GM12878 (cell line): ENCODE measurements around the gene SOCS4. TPM values are rescaled to one million over a fixed set of nuclear protein-coding genes. Genes with fewer than 3 reads are reported as not detected.

ENCODE experiments used
- ATAC-seq: fragments of 200-7000 bp; cut with Tn5 transposase; 3 replicates; pipeline ENCODE4 v1.9.1; 2020; ENCODE audit warnings: mild to moderate bottlenecking, moderate library complexity
- BruUV-seq: library from RNA; stranded (reverse); fragments of 400-500 nt; replicated peaks from 2 replicates; lab custom pipeline; 2021; lab: Mats Ljungman, UMichigan
- CTCF ChIA-PET: fragments of 300-600 bp; sonication (Branson Sonifier 250); formaldehyde crosslinking; extraction: SDS; loops from one replicate; lab custom pipeline; 2021; ENCODE audit warnings: inconsistent platforms; lab: Yijun Ruan, JAX
- POLR2A ChIA-PET: fragments of 350-600 bp; formaldehyde crosslinking; extraction: SDS; loops from one replicate; lab custom pipeline; 2021; ENCODE audit warnings: inconsistent platforms; lab: Charles Lee
- RAD21 ChIA-PET: fragments of 300-600 bp; sonication (Branson Sonifier 250); formaldehyde crosslinking; loops from one replicate; lab custom pipeline; 2023; ENCODE audit warnings: antibody characterized with exemption; ENCODE audit not compliant: unreplicated experiment; lab: Charles Lee
- SMC1A ChIA-PET: fragments of 300-600 bp; sonication (Branson Sonifier 250); formaldehyde crosslinking; loops from one replicate; lab custom pipeline; 2023; ENCODE audit not compliant: unreplicated experiment, uncharacterized antibody; lab: Charles Lee
- DNase-seq: peaks from one replicate; pipeline ENCODE4 v3.0.0-alpha.2; 2011; ENCODE audit warnings: low read depth, low spot score
- FAIRE-seq: peaks from 3 replicates; lab custom pipeline; 2011; peaks lifted over from hg19 to GRCh38; lab: Jason Lieb, UNC
- H2AFZ ChIP-seq: 2 replicates; pipeline ENCODE4 v1.6.0; 2011; ENCODE audit warnings: low read depth, low read length, control low read depth; ENCODE audit not compliant: control insufficient read depth
- H3K27ac ChIP-seq: 2 replicates; pipeline ENCODE4 v1.5.1; 2011; ENCODE audit warnings: control low read depth; ENCODE audit not compliant: control insufficient read depth, insufficient read depth
- H3K27me3 ChIP-seq, 2 experiments: replicated peaks in 1 of 2; 2 replicates each; pipeline versions ENCODE4 v1.6.0 to v1.6.1; 2011; ENCODE audit warnings: low read length in 1 of 2; ENCODE audit not compliant: control insufficient read depth in 2 of 2, insufficient read depth in 2 of 2
- H3K36me3 ChIP-seq, 2 experiments: 2 replicates each; pipeline ENCODE4 v1.5.1; 2011; ENCODE audit warnings: low read length in 1 of 2; ENCODE audit not compliant: control insufficient read depth in 2 of 2, insufficient read depth in 2 of 2
- H3K4me1 ChIP-seq: 2 replicates; pipeline ENCODE4 v1.6.1; 2011; ENCODE audit warnings: mild to moderate bottlenecking, low read length, moderate library complexity, mixed read lengths; ENCODE audit not compliant: control insufficient read depth, insufficient read depth
- H3K4me2 ChIP-seq: 2 replicates; pipeline ENCODE4 v1.6.0; 2011; ENCODE audit warnings: control low read depth; ENCODE audit not compliant: control insufficient read depth, insufficient read depth
- H3K4me3 ChIP-seq: fragments of 200-600 bp; sonication (generic); 2 replicates; pipeline ENCODE4 v1.5.1; 2016
- H3K79me2 ChIP-seq: 2 replicates; pipeline ENCODE4 v1.6.0; 2011; ENCODE audit warnings: low read length; ENCODE audit not compliant: control insufficient read depth, insufficient read depth
- H3K9ac ChIP-seq: 2 replicates; pipeline ENCODE4 v1.8.0; 2011; ENCODE audit warnings: low read length, control low read depth, mixed read lengths; ENCODE audit not compliant: control insufficient read depth, insufficient read depth
- H3K9me3 ChIP-seq: replicated peaks from 3 replicates; pipeline ENCODE4 v1.5.1; 2011; ENCODE audit warnings: mild to moderate bottlenecking, low read length; ENCODE audit not compliant: control insufficient read depth, insufficient read depth
- H4K20me1 ChIP-seq: 2 replicates; pipeline ENCODE4 v1.6.0; 2011; ENCODE audit not compliant: control insufficient read depth, insufficient read depth
- BMI1 ChIP-seq: fragments of 450-650 bp; IDR thresholded peaks from 2 replicates; pipeline ENCODE4 v1.6.1; 2016; ENCODE audit warnings: mild to moderate bottlenecking, moderate library complexity, borderline replicate concordance
- CBX5 ChIP-seq: sonication (generic); IDR thresholded peaks from 2 replicates; pipeline ENCODE4 v1.6.1; 2016; ENCODE audit warnings: low read depth, moderate library complexity, mild to moderate bottlenecking, inconsistent platforms
- CHD4 ChIP-seq: fragments of 200-600 bp; sonication (generic); IDR thresholded peaks from 2 replicates; pipeline ENCODE4 v1.6.1; 2016; ENCODE audit warnings: mild to moderate bottlenecking
- CREM ChIP-seq: IDR thresholded peaks from 2 replicates; pipeline ENCODE4 v1.6.1; 2014; ENCODE audit warnings: antibody characterized with exemption, low read depth
- HDAC6 ChIP-seq: fragments of 200-600 bp; sonication (generic); IDR thresholded peaks from one replicate; pipeline ENCODE4 v1.8.0; 2017; ENCODE audit warnings: antibody characterized with exemption; ENCODE audit not compliant: unreplicated experiment
- IKZF1 ChIP-seq: fragments of 450-650 bp; conservative IDR thresholded peaks from 2 replicates; pipeline ENCODE4 v1.6.1; 2017; ENCODE audit warnings: antibody characterized with exemption, mild to moderate bottlenecking
- NFXL1 ChIP-seq: fragments of 450-650 bp; IDR thresholded peaks from 2 replicates; pipeline ENCODE4 v1.6.1; 2017; ENCODE audit warnings: antibody characterized with exemption, mild to moderate bottlenecking, borderline replicate concordance
- PAX5 ChIP-seq: IDR thresholded peaks from 2 replicates; pipeline ENCODE4 v1.6.1; 2011; ENCODE audit warnings: low read depth, low read length, borderline replicate concordance
- RELB ChIP-seq: fragments of 450-650 bp; IDR thresholded peaks from 2 replicates; pipeline ENCODE4 v1.6.1; 2017; ENCODE audit warnings: low read depth, mild to moderate bottlenecking, moderate library complexity
- STAT3 ChIP-seq: IDR thresholded peaks from 2 replicates; pipeline ENCODE4 v1.6.1; 2011; ENCODE audit warnings: low read depth, low read length, improper control_type of control experiment
- SUPT20H ChIP-seq: IDR thresholded peaks from 2 replicates; pipeline ENCODE4 v1.6.1; 2011; ENCODE audit warnings: low read depth, mild to moderate bottlenecking, low read length, moderate library complexity, borderline replicate concordance; ENCODE audit not compliant: control insufficient read depth
- TCF7 ChIP-seq: IDR thresholded peaks from 2 replicates; pipeline ENCODE4 v1.6.1; 2014; ENCODE audit warnings: antibody characterized with exemption, borderline replicate concordance
- USF1 ChIP-seq: IDR thresholded peaks from 2 replicates; pipeline ENCODE4 v1.6.1; 2011; ENCODE audit warnings: borderline replicate concordance, low read depth, mild to moderate bottlenecking, moderate library complexity, mixed read lengths, low read length; ENCODE audit not compliant: insufficient read depth; ENCODE audit errors: extremely low read length
- WRNIP1 ChIP-seq: IDR thresholded peaks from 2 replicates; pipeline ENCODE4 v1.6.1; 2011; ENCODE audit warnings: low read depth, low read length, improper control_type of control experiment, borderline replicate concordance
- ZNF207 ChIP-seq: fragments of 450-650 bp; IDR thresholded peaks from 2 replicates; pipeline ENCODE4 v1.6.1; 2014; ENCODE audit warnings: antibody characterized with exemption, mild to moderate bottlenecking, borderline replicate concordance
- ZNF622 ChIP-seq: fragments of 450-650 bp; IDR thresholded peaks from 2 replicates; pipeline ENCODE4 v1.6.1; 2017; ENCODE audit warnings: mild to moderate bottlenecking, inconsistent platforms
- ZZZ3 ChIP-seq: IDR thresholded peaks from 2 replicates; pipeline ENCODE4 v1.6.1; 2011; ENCODE audit warnings: low read depth; ENCODE audit not compliant: control insufficient read depth, insufficient read length
- WGBS: methylation state at CpG from one replicate; pipeline ENCODE4 v1.1.6; 2016; ENCODE audit warnings: low lambda C conversion rate; ENCODE audit not compliant: insufficient replicate concordance, insufficient coverage; ENCODE audit errors: missing lambda C conversion rate; 5-methylcytosine and 5-hydroxymethylcytosine counted together
- in situ Hi-C: fragments of 300-500 bp; cut with MboI; formaldehyde crosslinking; loops from 9 replicates; pipeline ENCODE4 v1.14.3; 2018; ENCODE audit warnings: mixed read lengths
- intact Hi-C: fragments of 100-400 bp; cut with micrococcal nuclease; formaldehyde crosslinking; loops from one replicate; pipeline ENCODE4 v1.14.2; 2022; ENCODE audit not compliant: unreplicated experiment
- polyA plus RNA-seq, 11 experiments: library from polyadenylated mRNA; depleted of rRNA in 4 of 11; unstranded in 6 of 11; stranded (reverse) in 5 of 11; fragments of >200 nt; fragmentation: Nextera tagmentation in 4 of 11; fragmentation: Illumina TruSeq in 1 of 11; extraction: Ambion mirVana in 4 of 11; extraction: Trizol in 1 of 11; gene quantifications; 1 replicate in 1 of 11; 2 replicates in 10 of 11; pipeline versions ENCODE4 v1.2.1 to v1.2.3, GENCODE V29; 2011 to 2016; ENCODE audit warnings: inconsistent platforms in 2 of 11, missing spikeins in 2 of 11, low read depth in 1 of 11
- total RNA-seq, 4 experiments: library from RNA; depleted of rRNA in 3 of 4; stranded (reverse); fragments of >200 nt in 3 of 4; fragmentation: Illumina TruSeq in 1 of 4; extraction: Trizol in 1 of 4; gene quantifications; 2 replicates each; pipeline versions ENCODE4 v1.2.1 to v1.2.3, GENCODE V29; 2013 to 2021

SOCS4 gene
- total and polyA plus RNA-seq, 10 of the 15 experiments (the other 5 are each of a cell fraction or from before 2014, with no cell fraction given) = 5.7 to 31.5 (median 20.8) TPM

DNA sequence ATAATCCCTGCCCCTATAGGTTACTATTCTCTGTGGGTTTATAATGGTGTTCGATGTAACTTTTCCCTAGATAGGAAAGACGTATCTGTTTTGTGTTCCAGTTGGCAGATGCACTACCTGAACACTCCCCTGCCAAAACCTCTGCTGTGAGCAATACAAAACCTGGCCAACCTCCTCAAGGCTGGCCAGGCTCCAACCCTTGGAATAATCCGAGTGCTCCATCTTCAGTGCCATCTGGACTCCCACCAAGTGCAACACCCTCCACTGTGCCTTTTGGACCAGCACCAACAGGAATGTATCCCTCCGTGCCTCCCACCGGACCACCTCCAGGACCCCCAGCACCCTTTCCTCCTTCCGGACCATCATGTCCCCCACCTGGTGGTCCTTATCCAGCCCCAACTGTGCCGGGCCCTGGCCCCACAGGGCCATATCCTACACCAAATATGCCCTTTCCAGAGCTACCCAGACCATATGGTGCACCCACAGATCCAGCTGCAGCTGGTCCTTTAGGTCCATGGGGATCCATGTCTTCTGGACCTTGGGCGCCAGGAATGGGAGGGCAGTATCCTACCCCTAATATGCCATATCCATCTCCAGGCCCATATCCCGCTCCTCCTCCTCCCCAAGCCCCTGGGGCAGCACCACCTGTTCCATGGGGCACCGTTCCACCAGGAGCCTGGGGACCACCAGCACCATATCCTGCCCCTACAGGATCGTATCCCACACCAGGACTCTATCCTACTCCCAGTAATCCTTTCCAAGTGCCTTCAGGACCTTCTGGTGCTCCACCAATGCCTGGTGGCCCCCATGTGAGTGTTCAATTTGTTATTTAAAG, 35.7 kb downstream of the SOCS4 start:
- H3K79me2 ChIP-seq = peaks cover 43% of the 10 kb centered on the region
- H3K36me3 ChIP-seq = peaks cover 1 to 16% of the 10 kb centered on the region in 2 experiments; a peak in 3 of 4 replicates
- no peak overlapping the region for H3K27ac ChIP-seq
- no peak overlapping the region for H3K4me3 ChIP-seq
- TF ChIP-seq CREM = no peak
- TF ChIP-seq ZZZ3 = no peak
- TF ChIP-seq PAX5 = no peak
- no peak for TF ChIP-seq CBX5
- no peak for TF ChIP-seq ZNF622
- no peak for TF ChIP-seq STAT3
- TF ChIP-seq HDAC6 = no peak
- no peak for TF ChIP-seq WRNIP1
- TF ChIP-seq IKZF1 = no peak
- no peak for TF ChIP-seq SUPT20H
- no peak for TF ChIP-seq CHD4
- TF ChIP-seq RELB = no peak
- TF ChIP-seq BMI1 = no peak
- TF ChIP-seq USF1 = no peak
- no peak for TF ChIP-seq TCF7
- no peak for TF ChIP-seq ZNF207
- no peak for TF ChIP-seq NFXL1
- no peak overlapping the region for H3K4me2 ChIP-seq
- no peaks in the 10 kb centered on the region for H3K4me1 ChIP-seq
- POLR2A ChIA-PET = interaction anchor here (1.0 to 1.3 kb wide), 2 partner anchors 10 to 62 kb away, joined by 3 read pairs; no protein-coding TSS in a partner anchor
- H3K9me3 ChIP-seq = no peaks in the 10 kb centered on the region; the same call in 2 of the 3 replicates
- 100% methylated on average over 11 of the region's 11 CpGs for WGBS
- no peak; the same call in 2 of the 3 replicates for ATAC-seq
- SMC1A ChIA-PET = interaction anchor here (0.6 to 4.2 kb wide), 3 partner anchors 8 to 11 kb away, joined by 5 to 32 read pairs (median 31); partner anchors contain the start of gene MAPK1IP1L
- no peak overlapping the region for H2AFZ ChIP-seq
- BruUV-seq = no TSS peak
- no peak for FAIRE-seq
- in situ Hi-C loops (no loop called here), intact Hi-C loops (no loop called here)
- DNase-seq = no peak
- CTCF ChIA-PET = interaction anchor here (1.1 kb wide), 1 partner anchor 8 kb away, joined by 3 read pairs; no protein-coding TSS in a partner anchor
- RAD21 ChIA-PET = no interaction called here
- H3K9ac ChIP-seq = no peak overlapping the region
- H3K27me3 ChIP-seq = no peaks in the 10 kb centered on the region
- H4K20me1 ChIP-seq = no peaks in the 10 kb centered on the region
